Activated CD4-positive, alpha-beta T cell treated with anti-CD3 and anti-CD28 coated beads for 1 hour (primary cell): Measurements from ENCODE around the gene CLPTM1L.
"Not testable (repeated sequence)": the region's sequence is repeated elsewhere in the genome, so short reads cannot be mapped to it uniquely, and the experiment has no call there.

Source experiments
- DNase-seq: peaks from one replicate; pipeline ENCODE4 v3.0.0-alpha.2; 2020

The CLPTM1L gene

GRCh38 chr5:1288439-1289335 lies 56.2 kb downstream of the CLPTM1L start:
- DNase-seq = no peak

DNA sequence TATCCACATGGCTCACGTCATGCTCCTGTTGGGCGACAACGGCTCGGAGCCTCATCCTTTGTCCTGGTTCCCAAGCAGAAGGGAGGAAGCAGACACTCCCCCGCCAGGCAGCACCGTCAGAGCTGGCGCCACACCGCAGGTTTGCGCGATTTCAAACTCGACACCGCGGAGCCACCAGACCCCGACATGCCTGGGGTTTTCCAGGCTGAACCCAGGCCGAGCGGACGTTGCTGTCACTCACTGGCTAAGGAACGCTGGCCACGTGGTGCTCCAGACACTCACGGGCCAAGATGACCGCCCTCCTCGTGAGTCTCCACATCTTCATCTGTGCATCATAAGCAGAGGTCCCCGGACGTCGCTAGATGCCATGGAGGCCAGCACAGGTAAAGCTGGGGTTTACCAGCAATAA lies 59.0 kb downstream of the CLPTM1L start:
- DNase-seq = no peak

DNA sequence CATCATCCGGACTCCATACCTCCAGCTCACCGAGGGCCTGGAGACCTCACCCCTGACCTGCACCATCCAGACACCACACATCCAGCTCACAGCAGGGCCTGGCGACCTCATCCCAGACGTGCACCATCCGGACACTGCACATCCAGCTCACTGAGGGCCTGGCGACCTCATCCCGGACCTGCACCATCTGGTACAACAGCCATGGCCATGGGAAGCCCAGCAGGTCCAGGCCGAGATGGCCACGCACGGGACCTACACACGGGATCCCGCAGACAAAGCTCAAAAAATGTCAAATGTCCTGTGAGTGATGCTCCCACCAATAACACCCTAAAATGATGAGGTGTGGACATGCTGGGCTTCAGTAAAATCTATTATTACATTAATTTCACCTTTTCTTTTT lies 59.8 kb downstream of the CLPTM1L start:
- no peak for DNase-seq

DNA sequence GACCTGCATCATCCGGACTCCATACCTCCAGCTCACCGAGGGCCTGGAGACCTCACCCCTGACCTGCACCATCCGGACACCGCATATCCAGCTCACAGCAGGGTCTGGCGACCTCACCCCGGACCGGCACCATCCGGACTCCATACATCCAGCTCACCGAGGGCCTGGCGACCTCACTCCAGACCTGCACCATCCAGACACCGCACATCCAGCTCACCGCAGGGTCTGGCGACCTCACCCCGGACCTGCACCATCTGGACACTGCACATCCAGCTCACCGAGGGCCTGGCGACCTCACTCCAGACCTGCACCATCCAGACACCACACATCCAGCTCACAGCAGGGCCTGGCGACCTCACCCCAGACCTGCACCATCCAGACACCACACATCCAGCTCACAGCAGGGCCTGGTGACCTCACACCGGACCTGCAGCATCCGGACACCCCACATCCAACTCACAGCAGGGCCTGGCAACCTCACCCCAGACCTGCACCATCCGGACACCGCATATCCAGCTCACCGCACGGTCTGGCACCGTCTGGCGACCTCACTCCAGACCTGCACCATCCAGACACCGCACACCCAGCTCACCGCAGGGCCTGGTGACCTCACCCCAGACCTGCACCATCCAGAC lies 60.4 kb downstream of the CLPTM1L start:
- not testable (repeated sequence) for DNase-seq

DNA sequence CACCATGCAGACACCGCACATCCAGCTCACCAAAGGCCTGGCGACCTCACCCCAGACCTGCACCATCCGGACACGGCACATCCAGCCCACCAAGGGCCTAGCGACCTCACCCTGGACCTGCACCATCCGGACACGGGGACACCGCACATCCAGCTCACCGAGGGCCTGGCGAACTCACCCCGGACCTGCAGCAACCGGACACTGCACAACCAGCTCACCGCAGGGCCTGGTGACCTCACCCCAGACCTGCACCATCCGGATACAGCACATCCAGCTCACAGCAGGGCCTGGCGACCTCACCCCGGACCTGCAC lies 61.2 kb downstream of the CLPTM1L start:
- not testable (repeated sequence) for DNase-seq

GRCh38 chr5:1282993-1283728 lies 61.7 kb downstream of the CLPTM1L start:
- DNase-seq = not testable (repeated sequence)

GRCh38 chr5:1282131-1282992 lies 62.5 kb downstream of the CLPTM1L start:
- no peak for DNase-seq

GRCh38 chr5:1281038-1281882 lies 63.6 kb downstream of the CLPTM1L start:
- DNase-seq = no peak

- no peak for DNase-seq
Observed at GRCh38 chr5:1280177-1281037, 64.5 kb downstream of the CLPTM1L start.

- no peak for DNase-seq
Observed at GRCh38 chr5:1279443-1280151, 65.3 kb downstream of the CLPTM1L start.

- DNase-seq = no peak
Observed at GRCh38 chr5:1278656-1279442, 66.0 kb downstream of the CLPTM1L start.

GRCh38 chr5:1278216-1278615 lies 66.7 kb downstream of the CLPTM1L start:
- no peak for DNase-seq

- no peak for DNase-seq
Observed at GRCh38 chr5:1277781-1278180, 67.1 kb downstream of the CLPTM1L start.

GRCh38 chr5:1277331-1277730 lies 67.6 kb downstream of the CLPTM1L start:
- DNase-seq = no peak

- DNase-seq = no peak
Observed at GRCh38 chr5:1276930-1277329, 68.0 kb downstream of the CLPTM1L start.

DNA sequence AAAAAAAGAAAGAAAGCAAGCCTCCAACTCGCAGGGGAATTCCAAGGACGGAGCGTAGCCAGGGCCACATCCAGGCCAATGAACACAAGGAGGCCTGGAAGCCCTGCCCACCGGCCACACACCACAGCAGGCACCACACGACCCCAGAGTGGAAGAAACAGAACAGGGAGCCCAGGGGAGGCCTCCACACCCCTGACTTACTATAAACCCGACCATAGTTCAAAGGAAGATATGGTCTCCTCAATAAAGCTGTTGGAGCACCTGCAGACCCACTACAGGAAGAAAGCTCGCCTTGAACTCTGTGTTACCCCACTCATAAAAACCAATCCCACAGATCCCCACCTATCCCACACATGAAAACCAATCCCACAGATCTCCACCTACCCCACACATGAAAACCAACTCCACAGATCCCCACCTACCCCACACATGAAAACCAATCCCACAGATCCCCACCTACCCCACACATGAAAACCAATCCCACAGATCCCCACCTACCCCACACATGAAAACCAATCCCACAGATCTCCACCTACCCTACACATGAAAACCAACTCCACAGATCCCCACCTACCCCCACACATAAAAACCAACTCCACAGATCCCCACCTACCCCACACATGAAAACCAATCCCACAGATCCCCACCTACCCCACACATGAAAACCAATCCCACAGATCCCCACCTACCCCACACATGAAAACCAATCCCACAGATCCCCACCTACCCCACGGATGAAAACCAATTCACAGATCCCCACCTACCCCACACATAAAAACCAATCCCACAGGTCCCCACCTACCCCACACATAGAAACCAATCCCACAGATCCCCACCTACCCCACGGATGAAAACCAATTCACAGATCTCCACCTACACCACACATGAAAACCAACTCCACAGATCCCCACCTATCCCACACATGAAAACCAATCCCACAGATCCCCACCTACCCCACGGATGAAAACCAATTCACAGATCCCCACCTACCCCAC lies 69.2 kb downstream of the CLPTM1L start:
- DNase-seq = not testable (repeated sequence)

DNA sequence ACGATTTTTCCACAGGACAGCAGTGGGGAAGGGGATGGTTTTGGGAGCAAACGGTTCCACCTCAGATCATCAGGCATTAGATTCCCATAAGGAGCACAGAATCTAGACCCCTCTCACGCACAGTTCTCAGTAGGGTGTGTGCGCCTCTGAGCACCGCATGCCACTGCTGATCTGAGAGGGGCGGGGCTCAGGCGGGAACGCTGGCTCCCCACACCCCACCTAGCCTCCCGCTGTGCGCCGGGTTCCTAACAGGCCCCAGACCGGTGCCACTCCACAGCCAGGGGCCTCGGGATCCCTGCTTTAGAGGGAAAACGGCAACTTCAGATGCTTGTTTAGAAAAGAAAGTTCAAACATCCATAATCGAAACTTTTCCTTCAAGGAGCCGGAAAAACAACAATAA lies 70.4 kb downstream of the CLPTM1L start:
- DNase-seq = no peak

DNA sequence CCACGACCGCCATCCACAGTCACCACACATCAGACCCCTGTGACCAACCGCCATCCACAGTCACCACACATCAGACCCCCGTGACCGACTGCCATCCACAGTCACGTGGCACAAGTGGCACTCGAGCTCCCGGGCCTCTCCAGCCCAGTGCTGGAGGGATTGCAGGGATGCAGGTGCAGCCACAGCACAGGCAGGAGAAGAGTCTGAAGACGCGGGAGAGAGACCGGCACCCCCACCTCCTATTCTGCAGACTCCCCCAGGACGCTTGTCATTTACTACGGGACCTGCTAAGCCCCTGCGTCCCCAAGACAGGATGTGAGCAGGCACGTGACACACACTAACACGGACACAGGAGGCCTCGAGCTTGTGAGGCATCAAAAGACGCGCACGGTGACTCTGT lies 71.2 kb downstream of the CLPTM1L start:
- DNase-seq = no peak
